Activated gamma-delta T cell treated with anti-CD3 and anti-CD28 coated beads, Interleukin-2, amount 50 U/mL, for 16 hours (primary cell): ENCODE data around the gene OPA1.

Experiments used
- DNase-seq: peaks from one replicate; pipeline ENCODE4 v3.0.0-alpha.2; 2020; ENCODE audit warnings: low read depth

OPA1 gene

GRCh38 chr3:193650585-193650984 is 57.6 kb downstream of the OPA1 start:
- no peak for DNase-seq

- no peak for DNase-seq
Measured at GRCh38 chr3:193655831-193656433, 62.9 kb downstream of the OPA1 start.

GRCh38 chr3:193656445-193656844 is 63.4 kb downstream of the OPA1 start:
- DNase-seq = no peak

- no peak for DNase-seq
Measured at GRCh38 chr3:193656878-193657282, 63.9 kb downstream of the OPA1 start.

GRCh38 chr3:193660171-193660570 is 67.2 kb downstream of the OPA1 start:
- no peak for DNase-seq

- DNase-seq = no peak
Measured at GRCh38 chr3:193660698-193661411, 67.8 kb downstream of the OPA1 start.

- DNase-seq = no peak
Measured at GRCh38 chr3:193662757-193663322, 69.8 kb downstream of the OPA1 start.

- DNase-seq = no peak
Measured at GRCh38 chr3:193665370-193665989, 72.5 kb downstream of the OPA1 start.

- DNase-seq = no peak
Measured at GRCh38 chr3:193673845-193674244, 80.8 kb downstream of the OPA1 start.

- no peak for DNase-seq
Measured at GRCh38 chr3:193674714-193675113, 81.7 kb downstream of the OPA1 start.

GRCh38 chr3:193677734-193678133 is 84.7 kb downstream of the OPA1 start:
- no peak for DNase-seq

- no peak for DNase-seq
Measured at GRCh38 chr3:193680220-193680619, 87.2 kb downstream of the OPA1 start.

GRCh38 chr3:193681631-193682030 is 88.6 kb downstream of the OPA1 start:
- no peak for DNase-seq

- no peak for DNase-seq
Measured at GRCh38 chr3:193686665-193687483, 93.9 kb downstream of the OPA1 start.

- no peak for DNase-seq
Measured at GRCh38 chr3:193688834-193689714, 96.1 kb downstream of the OPA1 start.

- DNase-seq = no peak
Measured at GRCh38 chr3:193693774-193694173, 100.8 kb downstream of the OPA1 start.

- no peak for DNase-seq
Measured at GRCh38 chr3:193701953-193702635, 109.1 kb downstream of the OPA1 start.

GRCh38 chr3:193702967-193703366 is 110.0 kb downstream of the OPA1 start:
- DNase-seq = no peak

GRCh38 chr3:193704431-193704830 is 111.4 kb downstream of the OPA1 start:
- no peak for DNase-seq

GRCh38 chr3:193708270-193708669 is 115.3 kb downstream of the OPA1 start:
- no peak for DNase-seq
